ENCODE results near the gene RARS1. TPM values are rescaled to one million over a fixed set of nuclear protein-coding genes. Genes with fewer than 3 reads are reported as not detected.
"Not testable (repeated sequence)": the region's sequence is repeated elsewhere in the genome, so short reads cannot be mapped to it uniquely, and the experiment has no call there.

The RARS1 gene
- total RNA-seq, 4 donors from 2014 or later = 61.9 to 86.9 (median 63.3) TPM

DNA sequence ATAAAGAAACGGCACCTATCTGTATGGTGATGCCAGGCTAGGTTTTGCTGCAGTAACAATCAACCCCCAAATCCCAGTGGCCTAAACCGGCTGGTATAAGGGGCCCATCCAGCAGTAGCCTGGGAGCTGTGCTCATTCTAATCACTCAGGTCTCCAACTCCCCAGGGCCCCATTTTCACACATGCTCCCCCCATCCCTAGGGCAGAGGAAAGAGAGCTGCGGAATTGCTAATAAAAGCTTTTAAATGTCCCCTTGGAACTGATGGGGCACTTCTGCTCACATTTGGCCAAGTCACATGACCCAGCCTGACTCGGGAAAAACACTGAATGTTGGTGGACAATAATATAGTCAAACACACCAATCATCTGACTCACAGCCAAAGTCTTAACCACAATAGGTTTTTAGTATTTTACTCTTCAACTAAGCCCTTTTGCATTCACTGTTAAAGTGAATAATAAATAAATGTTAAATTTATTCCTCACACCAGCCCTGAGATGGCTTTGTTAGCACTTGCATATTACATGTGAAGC lies 44.4 kb downstream of the RARS1 start:
- ATAC-seq (ENCODE audit: low FRiP score) (no peak), DNase-seq (ENCODE audit: low spot score) (no peak)
- TF ChIP-seq CTCF (IDR thresholded peaks at IDR 0.05) = no peak

DNA sequence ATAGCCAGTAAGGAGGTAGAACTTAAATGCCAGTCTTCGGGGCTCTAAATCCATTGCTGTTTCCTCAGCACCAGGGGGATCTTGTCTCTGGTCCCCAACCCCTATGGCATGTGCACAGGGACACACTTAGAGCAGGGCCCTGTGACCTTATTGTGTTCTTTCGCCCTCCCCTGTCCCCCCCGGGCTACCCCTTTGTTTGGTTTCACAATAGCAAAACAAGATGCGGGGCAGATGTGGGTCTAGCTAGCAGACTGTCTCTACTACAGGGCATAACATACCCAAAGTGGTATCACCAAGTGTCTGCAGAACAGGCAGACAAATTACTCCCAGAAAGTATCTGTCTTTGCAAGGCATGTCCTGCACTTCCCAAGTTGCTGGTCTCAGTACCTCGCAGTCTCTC lies 44.9 kb downstream of the RARS1 start:
- no peak for TF ChIP-seq CTCF (IDR thresholded peaks at IDR 0.05)

GRCh38 chr5:168531987-168532864 lies 46.0 kb downstream of the RARS1 start:
- ATAC-seq (ENCODE audit: low FRiP score) = no peak
- no peak for DNase-seq (ENCODE audit: low spot score)
- TF ChIP-seq CTCF (IDR thresholded peaks at IDR 0.05) = no peak

More for the DNA sequence above, 44.9 kb downstream of the RARS1 start:
- no peak for DNase-seq (ENCODE audit: low spot score)
- ATAC-seq (ENCODE audit: low FRiP score) = no peak

GRCh38 chr5:168534351-168534750 lies 48.1 kb downstream of the RARS1 start:
- ATAC-seq (ENCODE audit: low FRiP score); DNase-seq (ENCODE audit: low spot score): not testable (repeated sequence)

- DNase-seq (ENCODE audit: low spot score) (no peak), ATAC-seq (ENCODE audit: low FRiP score) (no peak)
- no peak for TF ChIP-seq CTCF (IDR thresholded peaks at IDR 0.05)
Observed at GRCh38 chr5:168537176-168537575, 50.9 kb downstream of the RARS1 start.

DNA sequence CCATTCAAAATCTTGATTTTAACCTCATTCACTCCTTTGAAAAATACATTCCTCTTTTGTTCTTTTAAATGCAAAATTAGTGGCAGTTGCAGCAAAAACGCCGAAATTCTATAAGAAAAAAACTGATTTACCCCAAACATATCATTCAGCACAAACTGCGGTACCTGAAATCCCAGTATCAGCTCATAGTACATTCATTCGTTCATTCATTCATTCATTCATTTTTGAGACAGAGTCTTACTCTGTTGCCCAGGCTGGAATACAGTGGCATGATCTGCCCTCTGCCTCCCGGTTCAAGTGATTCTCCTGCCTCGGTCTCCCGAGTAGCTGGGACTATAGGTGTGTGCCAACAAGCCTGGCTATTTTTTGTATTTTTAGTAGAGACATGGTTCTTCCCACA lies 63.3 kb downstream of the RARS1 start:
- no peak for ATAC-seq (ENCODE audit: low FRiP score)
- TF ChIP-seq CTCF (IDR thresholded peaks at IDR 0.05) = no peak

DNA sequence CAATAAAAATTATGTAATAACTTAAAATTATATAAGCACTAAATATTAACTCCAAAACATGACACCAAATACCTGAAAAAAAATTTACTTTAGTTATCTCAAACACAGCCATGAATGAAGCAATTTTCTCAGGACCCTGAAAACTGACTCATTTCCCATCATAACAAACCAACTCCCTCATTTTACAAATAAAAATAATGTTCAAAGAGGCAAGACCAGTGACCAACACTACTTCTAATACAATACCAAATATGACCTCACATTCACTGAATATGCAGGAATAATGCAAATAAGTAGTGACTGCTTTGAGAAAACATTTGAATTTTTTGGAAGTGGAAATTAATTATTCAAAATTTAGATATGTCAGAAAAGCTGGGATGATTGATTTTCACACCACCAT lies 64.4 kb downstream of the RARS1 start:
- TF ChIP-seq CTCF (IDR thresholded peaks at IDR 0.05) = no peak
- ATAC-seq (ENCODE audit: low FRiP score) = no peak
- DNase-seq (ENCODE audit: low spot score) = no peak

More for the DNA sequence above, 63.3 kb downstream of the RARS1 start:
- DNase-seq (ENCODE audit: low spot score) = no peak
